Stimulated activated CD8-positive, alpha-beta memory T cell treated with anti-CD3 and anti-CD28 coated beads, Interleukin-7, amount 100 ng/mL, for 48 hours (primary cell): Measurements from ENCODE around the gene SPACDR.
"Not testable (repeated sequence)": the region's sequence is repeated elsewhere in the genome, so short reads cannot be mapped to it uniquely, and the experiment has no call there.

Experiments
- DNase-seq, 2 donors: peaks; one replicate each; pipeline ENCODE4 v3.0.0-alpha.2; 2020; ENCODE audit warnings: low read depth in 1 of 2; ENCODE audit errors: extremely low read depth in 1 of 2

Gene SPACDR

GRCh38 chr7:100464210-100464660 lies at the start of gene SPACDR:
SPACDR (minus strand) TSS chr7:100464260; CDS start chr7:100464025, 235 bp downstream.
- DNase-seq, result no peak

DNA sequence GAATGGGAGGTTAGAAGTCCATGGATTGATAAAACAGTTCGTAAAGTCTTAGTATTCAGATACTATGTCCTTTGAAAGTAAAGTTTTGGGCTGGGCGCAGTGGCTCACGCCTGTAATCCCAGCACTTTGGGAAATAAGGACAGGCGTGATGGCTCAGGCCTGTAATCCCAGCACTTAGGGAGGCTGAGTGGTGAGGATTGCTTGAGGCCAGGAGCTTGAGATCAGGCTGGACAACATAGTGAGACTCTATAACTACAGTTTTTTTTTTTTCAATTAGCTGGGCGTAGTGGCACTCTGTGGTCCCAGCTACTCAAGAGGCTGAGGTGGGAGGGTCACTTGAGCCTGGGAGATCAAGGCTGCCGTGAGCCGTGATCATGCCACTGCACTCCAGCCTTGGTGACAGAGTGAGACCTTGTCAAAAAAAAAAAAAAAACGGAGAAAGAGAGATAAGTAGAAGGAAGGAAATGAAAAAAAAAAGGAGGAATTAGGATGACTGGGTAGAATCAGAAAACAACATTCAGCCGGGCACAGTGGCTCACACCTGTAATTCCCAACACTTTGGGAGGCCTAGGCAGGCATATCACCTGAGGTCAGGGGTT lies 49.3 kb upstream of the SPACDR start:
- DNase-seq, result no peak

DNA sequence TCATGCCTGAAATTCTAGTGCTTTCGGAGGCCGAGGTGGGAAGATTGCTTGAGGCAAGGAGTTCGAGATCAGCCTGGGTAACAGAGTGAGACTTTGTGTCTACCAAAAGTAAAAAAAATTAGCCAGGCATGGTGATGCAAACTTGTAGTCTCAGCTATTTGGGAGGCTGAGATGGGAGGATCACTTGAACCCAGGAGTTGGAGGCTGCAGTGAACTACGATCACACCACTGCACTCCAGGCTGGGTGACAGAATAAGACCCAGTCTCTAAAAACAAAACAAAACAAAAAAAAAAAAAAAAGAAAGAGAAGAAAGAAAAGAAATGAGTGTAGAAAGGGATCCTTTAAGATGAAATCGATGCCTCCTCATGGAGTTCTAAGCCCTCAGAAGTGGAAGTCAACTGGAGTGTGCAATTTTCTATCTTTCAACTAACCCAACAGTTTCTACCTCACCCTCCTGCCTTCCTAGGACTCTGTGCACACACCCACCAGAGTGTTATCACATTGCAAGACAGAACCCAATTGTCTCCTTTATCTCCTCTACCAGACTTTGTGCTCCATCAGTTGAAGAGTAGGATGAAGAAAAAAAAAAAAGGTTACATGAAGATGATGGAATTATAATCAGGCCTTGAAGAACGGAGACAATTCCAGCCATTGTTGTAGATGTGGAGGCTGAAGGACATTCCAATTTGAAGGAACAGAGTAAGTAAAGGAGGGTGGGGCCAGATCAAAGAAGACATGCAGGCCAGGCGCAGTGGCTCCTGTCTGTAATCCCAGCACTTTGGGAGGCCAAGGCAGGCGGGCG lies 46.6 kb upstream of the SPACDR start:
- no peak for DNase-seq

- no peak for DNase-seq
Observed at GRCh38 chr7:100509231-100509630, 45.2 kb upstream of the SPACDR start.

- DNase-seq, result no peak
Observed at GRCh38 chr7:100506356-100506923, 42.4 kb upstream of the SPACDR start.

GRCh38 chr7:100504887-100505611 lies 41.0 kb upstream of the SPACDR start:
- no peak for DNase-seq

DNA sequence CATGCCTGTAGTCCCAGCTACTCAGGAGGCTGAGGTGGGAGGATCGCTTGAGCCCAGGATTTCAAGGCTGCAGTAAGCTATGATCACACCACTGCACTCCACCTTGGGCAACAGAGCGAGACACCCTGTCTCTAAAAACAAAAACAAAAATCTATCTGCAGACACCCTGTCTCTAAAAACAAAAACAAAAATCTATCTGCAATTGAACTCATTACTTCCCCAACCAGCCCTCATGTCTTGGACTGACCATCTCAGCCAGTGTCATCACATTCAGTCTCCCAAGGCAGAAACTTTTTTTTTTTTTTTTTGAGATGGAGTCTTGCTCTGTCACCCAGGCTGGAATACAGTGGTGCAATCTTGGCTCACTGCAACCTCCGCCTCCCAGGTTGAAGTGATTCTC lies 40.0 kb upstream of the SPACDR start:
- not testable (repeated sequence) for DNase-seq

DNA sequence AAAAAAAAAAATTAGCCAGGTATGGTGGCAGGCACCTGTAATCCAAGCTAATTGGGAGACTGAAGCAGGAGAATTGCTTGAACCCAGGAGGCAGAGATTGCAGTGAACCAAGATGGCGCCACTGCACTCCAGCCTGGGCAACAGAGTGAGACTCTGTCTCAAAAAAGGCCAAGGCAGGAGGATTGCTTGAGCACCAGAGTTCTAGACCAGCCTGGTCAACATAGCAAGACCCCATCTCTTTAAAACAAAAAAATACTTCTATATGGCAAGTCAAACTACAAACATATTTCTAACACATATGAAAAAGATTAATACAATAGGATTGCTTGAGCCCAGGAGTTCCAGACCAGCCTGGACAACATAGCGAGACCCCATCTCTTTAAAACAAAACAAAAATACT lies 36.7 kb upstream of the SPACDR start:
- DNase-seq, result not testable (repeated sequence)

GRCh38 chr7:100496509-100496908 lies 32.4 kb upstream of the SPACDR start:
- DNase-seq, result no peak

DNA sequence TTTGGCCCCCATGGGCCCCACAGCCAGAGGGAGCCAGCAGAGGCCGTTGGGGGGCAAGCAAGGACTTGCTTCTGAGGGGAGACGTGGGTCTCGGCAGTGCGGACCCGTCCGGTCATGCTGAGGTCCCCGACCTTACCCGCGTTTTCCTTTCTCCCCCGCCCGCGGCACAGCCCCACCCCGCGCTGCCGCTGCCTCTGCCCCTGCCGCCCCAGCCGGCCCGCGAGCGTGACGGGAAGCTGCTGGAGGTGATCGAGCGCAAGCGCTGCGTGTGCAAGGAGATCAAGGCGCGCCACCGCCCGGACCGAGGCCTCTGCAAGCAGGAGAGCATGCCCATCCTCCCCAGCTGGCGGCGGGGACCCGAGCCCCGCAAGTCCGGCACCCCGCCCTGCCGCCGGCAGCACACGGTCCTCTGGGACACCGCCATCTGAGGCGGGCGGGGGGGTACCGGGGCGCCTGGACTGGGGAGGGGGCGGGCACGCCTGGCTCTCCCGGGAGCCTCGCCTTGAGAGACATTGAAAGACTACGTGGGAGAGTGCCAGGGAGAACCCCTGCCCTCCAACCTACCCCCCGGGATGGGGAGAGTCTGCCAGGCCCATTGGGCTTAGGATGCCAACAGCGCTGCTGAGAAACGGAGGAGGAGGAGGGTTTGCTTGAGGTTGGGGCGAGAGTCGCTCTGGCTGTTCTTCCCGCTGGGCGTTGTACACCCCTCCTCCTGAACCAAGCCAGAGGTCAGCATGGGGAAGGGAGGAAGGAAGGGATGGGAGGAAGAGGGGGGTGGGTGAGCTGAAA lies 29.6 kb upstream of the SPACDR start:
- no peak for DNase-seq

- DNase-seq, result no peak
Observed at GRCh38 chr7:100492738-100493475, 28.8 kb upstream of the SPACDR start.

GRCh38 chr7:100491192-100491578 lies 27.1 kb upstream of the SPACDR start:
- DNase-seq, result no peak

- DNase-seq, result no peak
Observed at GRCh38 chr7:100490483-100491191, 26.6 kb upstream of the SPACDR start.

- DNase-seq, result no peak
Observed at GRCh38 chr7:100489824-100490223, 25.8 kb upstream of the SPACDR start.

DNA sequence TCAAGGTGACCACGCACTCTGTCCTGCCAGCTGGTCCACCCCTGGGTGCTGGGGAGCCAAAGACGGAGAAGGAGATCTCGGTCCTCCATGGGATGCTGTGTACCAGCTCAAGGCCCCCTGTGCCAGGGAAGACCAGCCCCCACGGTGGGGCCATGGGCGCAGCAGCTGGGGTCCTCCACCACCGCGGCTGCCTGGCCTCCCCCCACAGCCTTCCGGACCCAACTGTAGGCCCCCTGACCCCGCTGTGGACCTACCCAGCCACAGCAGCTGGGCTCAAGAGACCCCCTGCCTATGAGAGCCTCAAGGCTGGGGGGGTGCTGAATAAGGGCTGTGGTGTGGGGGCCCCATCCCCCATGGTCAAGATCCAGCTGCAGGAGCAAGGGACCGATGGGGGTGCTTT lies 25.1 kb upstream of the SPACDR start:
- DNase-seq, result no peak

DNA sequence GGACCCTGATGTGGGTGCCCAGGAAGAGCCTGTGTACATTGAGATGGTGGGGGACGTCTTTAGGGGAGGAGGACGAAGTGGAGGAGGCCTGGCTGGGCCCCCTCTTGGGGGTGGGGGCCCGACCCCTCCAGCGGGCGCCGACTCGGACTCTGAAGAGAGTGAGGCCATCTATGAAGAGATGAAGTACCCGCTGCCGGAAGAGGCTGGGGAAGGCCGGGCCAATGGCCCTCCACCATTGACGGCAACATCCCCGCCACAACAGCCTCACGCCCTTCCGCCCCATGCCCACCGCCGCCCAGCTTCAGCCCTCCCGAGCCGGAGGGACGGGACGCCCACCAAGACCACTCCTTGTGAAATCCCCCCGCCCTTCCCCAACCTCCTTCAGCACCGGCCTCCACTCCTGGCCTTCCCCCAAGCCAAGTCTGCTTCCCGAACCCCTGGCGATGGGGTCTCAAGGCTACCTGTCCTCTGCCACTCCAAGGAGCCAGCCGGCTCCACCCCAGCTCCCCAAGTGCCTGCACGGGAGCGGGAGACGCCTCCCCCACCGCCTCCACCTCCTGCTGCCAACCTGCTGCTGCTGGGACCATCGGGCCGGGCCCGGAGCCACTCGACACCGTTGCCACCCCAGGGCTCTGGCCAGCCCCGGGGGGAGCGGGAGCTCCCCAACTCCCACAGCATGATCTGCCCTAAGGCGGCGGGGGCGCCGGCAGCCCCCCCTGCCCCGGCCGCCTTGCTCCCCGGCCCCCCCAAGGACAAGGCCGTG lies 24.5 kb upstream of the SPACDR start:
- no peak for DNase-seq

DNA sequence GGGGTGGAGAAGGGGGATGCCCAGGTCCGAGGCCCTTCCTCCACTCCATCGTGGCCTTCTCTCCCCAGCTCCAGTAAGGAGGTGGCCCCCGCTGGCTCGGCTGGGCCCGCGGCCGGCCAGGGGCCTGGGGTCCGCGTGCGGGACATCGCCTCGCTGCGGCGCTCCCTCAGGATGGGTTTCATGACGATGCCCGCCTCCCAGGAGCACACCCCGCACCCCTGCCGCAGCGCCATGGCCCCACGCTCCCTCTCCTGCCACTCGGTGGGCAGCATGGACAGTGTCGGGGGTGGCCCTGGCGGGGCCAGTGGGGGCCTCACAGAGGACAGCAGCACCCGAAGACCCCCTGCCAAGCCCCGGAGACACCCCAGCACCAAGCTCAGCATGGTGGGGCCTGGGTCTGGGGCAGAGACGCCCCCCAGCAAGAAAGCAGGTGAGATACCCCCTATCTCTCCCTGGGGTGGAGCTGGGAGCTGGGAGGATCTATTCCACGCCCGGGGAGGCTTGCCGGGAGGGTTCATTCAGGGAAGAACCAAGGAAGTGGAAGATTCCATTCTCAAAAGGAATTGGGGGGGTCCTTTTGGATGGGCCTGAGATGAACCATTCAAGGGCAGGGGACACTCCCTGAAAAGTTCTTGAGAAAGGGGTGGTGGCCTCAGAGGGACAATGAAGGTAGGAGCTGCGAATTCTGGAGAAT lies 22.8 kb upstream of the SPACDR start:
- DNase-seq, result no peak

DNA sequence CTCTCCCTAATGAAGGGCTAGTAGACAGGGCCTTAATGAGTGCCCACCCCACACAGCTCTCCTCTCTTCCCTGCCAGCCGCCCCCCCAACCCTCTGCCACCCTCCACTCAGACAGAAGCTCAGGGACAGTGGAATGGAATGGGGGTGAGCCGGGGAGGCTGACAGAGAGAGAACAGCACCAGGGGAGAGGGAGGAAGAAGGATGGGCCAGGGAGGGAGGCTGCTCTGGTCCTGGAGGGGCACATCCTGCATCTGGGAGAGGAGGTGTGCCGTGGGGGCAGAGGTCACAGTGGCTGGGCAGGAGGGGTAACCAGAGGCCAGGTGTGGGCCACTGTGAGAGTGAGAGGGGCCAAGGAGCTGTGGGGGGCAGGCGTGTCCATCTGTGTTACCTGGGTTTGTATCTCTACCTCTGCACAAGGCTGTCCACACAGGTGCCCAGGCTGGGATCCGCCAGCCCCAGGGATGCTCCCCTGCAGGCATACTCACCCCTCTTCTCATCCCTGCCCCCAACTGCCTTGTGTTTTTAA lies 22.1 kb upstream of the SPACDR start:
- DNase-seq, result no peak
